GM06990 (cell line): ENCODE measurements around the gene CEP164.

Experiments used
- DNase-seq: peaks from one replicate; pipeline ENCODE4 v3.0.0-alpha.2; 2011; ENCODE audit not compliant: insufficient read length; ENCODE audit errors: extremely low read depth
- H3K27me3 ChIP-seq: replicated peaks from 2 replicates; pipeline ENCODE4 v1.6.0; 2011; ENCODE audit warnings: low read length; ENCODE audit not compliant: control insufficient read depth, insufficient read depth
- H3K36me3 ChIP-seq: 2 replicates; pipeline ENCODE4 v1.5.1; 2011; ENCODE audit warnings: low read length; ENCODE audit not compliant: control insufficient read depth, insufficient read depth
- H3K4me3 ChIP-seq: replicated peaks from 2 replicates; pipeline ENCODE4 v1.5.1; 2011; ENCODE audit warnings: low read depth, mild to moderate bottlenecking, control low read depth, low read length
- TF ChIP-seq, protein P1 (sequence below): IDR thresholded peaks from 2 replicates; pipeline ENCODE4 v1.5.1; 2011; ENCODE audit warnings: low read length, control low read depth, mild to moderate bottlenecking, inconsistent platforms; ENCODE audit not compliant: insufficient read depth, poor library complexity, severe bottlenecking

Gene CEP164

DNA sequence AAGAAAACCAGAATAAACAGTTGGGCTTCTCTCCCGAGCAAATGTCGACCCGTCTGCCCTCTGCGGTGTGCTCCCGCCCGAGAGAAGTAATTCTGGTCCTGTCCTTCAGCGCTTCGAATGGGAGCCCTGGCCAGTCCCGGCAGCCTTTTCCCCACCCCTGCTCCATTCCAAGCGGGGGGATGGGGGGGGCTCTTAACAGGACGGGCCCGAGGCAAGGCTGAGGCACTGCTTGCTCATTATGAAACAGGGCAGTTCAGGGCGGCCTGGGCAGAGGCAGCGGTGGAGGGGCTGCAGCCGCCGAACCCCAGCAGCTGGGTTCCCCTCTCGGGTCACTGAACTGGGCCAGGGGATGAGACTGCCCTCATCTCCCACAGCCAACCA lies 27.4 kb upstream of the CEP164 start:
- H3K4me3 ChIP-seq: no peak overlapping the region
- TF ChIP-seq, protein P1, sequence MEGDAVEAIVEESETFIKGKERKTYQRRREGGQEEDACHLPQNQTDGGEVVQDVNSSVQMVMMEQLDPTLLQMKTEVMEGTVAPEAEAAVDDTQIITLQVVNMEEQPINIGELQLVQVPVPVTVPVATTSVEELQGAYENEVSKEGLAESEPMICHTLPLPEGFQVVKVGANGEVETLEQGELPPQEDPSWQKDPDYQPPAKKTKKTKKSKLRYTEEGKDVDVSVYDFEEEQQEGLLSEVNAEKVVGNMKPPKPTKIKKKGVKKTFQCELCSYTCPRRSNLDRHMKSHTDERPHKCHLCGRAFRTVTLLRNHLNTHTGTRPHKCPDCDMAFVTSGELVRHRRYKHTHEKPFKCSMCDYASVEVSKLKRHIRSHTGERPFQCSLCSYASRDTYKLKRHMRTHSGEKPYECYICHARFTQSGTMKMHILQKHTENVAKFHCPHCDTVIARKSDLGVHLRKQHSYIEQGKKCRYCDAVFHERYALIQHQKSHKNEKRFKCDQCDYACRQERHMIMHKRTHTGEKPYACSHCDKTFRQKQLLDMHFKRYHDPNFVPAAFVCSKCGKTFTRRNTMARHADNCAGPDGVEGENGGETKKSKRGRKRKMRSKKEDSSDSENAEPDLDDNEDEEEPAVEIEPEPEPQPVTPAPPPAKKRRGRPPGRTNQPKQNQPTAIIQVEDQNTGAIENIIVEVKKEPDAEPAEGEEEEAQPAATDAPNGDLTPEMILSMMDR: no peak
- DNase-seq: peak; percentile 32
- no peaks in the 10 kb centered on the region; the same call in 1 of the 2 replicates for H3K36me3 ChIP-seq
- no peaks in the 10 kb centered on the region for H3K27me3 ChIP-seq

GRCh38 chr11:117300773-117301172 lies 26.9 kb upstream of the CEP164 start:
- no peak overlapping the region for H3K4me3 ChIP-seq
- DNase-seq: no peak
- H3K36me3 ChIP-seq: no peaks in the 10 kb centered on the region; the same call in 1 of the 2 replicates
- no peaks in the 10 kb centered on the region for H3K27me3 ChIP-seq
- TF ChIP-seq, protein P1: no peak

GRCh38 chr11:117302228-117302627 lies 25.4 kb upstream of the CEP164 start:
- no peak overlapping the region for H3K4me3 ChIP-seq
- H3K27me3 ChIP-seq: no peaks in the 10 kb centered on the region
- DNase-seq: no peak
- TF ChIP-seq, protein P1: no peak
- H3K36me3 ChIP-seq: no peaks in the 10 kb centered on the region

- no peak for DNase-seq
- H3K36me3 ChIP-seq: no peaks in the 10 kb centered on the region
- TF ChIP-seq, protein P1: no peak
- H3K27me3 ChIP-seq: no peaks in the 10 kb centered on the region
- no peak overlapping the region for H3K4me3 ChIP-seq
These were observed 24.6 kb upstream of the CEP164 start for GRCh38 chr11:117303101-117303500.

GRCh38 chr11:117303646-117304315 lies 23.9 kb upstream of the CEP164 start:
- no peak overlapping the region for H3K4me3 ChIP-seq
- H3K36me3 ChIP-seq: no peaks in the 10 kb centered on the region
- TF ChIP-seq, protein P1: no peak
- DNase-seq: no peak
- no peaks in the 10 kb centered on the region for H3K27me3 ChIP-seq

DNA sequence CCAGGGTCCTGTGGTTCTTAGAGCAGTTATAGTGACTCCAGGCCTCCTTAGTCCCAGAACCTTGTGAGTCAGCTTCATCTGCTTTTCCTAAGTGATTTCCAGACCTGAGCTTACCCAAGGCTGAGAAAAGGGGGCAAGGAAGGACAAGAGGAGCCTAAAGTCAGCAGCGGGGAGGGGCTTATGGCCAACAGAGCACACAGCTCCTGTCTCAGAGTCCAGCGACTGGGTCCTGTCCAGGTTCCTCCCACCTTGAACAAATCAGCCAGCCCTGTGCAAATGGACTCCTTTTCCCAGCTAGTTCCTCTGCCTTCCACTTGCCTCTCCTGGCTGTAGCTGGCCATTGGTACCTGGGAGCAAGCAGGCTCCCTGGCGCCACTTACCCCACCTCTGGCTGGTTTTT lies 22.5 kb upstream of the CEP164 start:
- TF ChIP-seq, protein P1: no peak
- H3K36me3 ChIP-seq: no peaks in the 10 kb centered on the region
- no peak for DNase-seq
- no peaks in the 10 kb centered on the region for H3K27me3 ChIP-seq
- H3K4me3 ChIP-seq: no peak overlapping the region
